ENCODE data around the gene RIPOR2.

The RIPOR2 gene

DNA sequence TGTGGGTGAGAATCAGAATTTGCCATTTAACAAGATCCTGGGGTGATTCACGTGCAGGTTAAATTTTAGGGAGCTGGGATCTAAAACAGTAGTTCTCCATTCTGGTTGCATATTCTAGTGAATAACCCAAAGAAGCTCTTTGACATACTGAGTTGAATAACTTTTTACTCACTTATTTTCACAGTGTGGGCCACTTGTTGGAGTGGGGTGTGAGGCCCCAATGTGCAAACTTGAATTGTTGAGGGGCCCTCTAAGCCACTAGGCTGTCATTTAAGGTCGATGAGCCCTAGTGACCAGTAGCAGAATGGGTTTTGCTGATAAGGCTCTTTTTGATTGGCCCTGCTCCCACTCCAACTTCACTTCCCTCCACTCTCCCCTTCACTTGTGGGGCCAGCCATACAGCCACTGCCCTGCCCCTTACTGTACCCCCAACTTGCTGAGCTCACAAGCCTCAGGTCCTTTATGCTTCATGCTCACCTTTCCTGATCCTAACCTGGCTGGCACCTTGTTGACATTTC, 33.6 kb upstream of the RIPOR2 start:
- 88 to 91% methylated on average over 2 of the region's 2 CpGs for WGBS, 2 experiments
- H3K9me3 ChIP-seq (ENCODE audit: control insufficient read depth, low read length), result no peaks in the 10 kb centered on the region

DNA sequence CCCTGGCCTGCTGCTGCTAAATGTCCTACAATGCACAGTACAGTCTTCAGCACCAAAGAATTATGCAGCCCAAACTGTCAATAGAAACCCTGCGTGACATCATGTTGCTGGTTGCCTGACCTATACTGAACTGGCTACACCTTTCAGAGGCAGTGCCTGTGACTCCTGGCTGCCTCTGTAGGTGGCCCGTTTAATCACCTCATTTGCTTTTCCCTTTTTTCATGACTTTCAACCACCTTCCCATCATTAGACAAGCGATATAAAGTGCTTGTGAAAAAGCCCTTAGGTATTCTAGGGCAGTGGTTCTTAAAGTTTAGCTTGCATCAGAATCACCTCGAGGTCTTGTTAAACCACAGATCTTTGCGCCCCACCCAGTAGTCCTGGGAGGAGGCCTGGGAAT, 33.0 kb upstream of the RIPOR2 start:
- H3K27ac ChIP-seq (ENCODE audit: insufficient read depth, low read depth, low read length, poor library complexity, severe bottlenecking), result no peak overlapping the region

More for the DNA sequence above, 33.6 kb upstream of the RIPOR2 start:
- Histone ChIP-seq H3K27ac (ENCODE audit: insufficient read depth, low read depth, low read length, poor library complexity, severe bottlenecking) (no peak overlapping the region), H3K36me3 (ENCODE audit: control insufficient read depth, insufficient read depth, low read length) (no peaks in the 10 kb centered on the region), H3K27me3 (ENCODE audit: control insufficient read depth, insufficient read depth, low read length, poor library complexity, severe bottlenecking) (no peaks in the 10 kb centered on the region), H3K4me1 (ENCODE audit: control insufficient read depth, insufficient read depth, low read length) (no peaks in the 10 kb centered on the region), H3K4me3 (ENCODE audit: insufficient read depth, low read depth, low read length) (no peak overlapping the region)

DNA sequence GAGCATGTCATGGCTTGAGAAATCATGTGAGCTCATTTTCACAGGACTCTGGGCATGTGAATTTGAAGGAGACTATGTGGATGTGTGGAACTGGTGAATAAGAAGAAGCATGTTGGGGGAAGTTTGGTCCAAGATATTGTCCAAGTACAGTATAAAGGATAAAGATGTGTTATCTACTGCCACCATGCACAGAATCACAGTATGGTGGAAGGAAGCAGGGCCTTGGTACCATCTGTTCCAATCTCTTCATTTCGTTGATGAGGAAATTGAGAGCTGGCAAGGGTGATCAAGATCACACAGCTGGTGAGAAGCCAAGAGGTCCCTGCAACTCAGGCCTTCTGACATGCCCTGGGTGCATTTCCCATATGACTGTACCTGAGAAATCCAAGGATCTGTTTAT, 31.5 kb upstream of the RIPOR2 start:
- Histone ChIP-seq H3K27ac (ENCODE audit: insufficient read depth, low read depth, low read length, poor library complexity, severe bottlenecking) (no peak overlapping the region), H3K4me1 (ENCODE audit: control insufficient read depth, insufficient read depth, low read length) (no peaks in the 10 kb centered on the region), H3K9me3 (ENCODE audit: control insufficient read depth, low read length) (no peaks in the 10 kb centered on the region), H3K36me3 (ENCODE audit: control insufficient read depth, insufficient read depth, low read length) (no peaks in the 10 kb centered on the region), H3K4me3 (ENCODE audit: insufficient read depth, low read depth, low read length) (no peak overlapping the region), H3K27me3 (ENCODE audit: control insufficient read depth, insufficient read depth, low read length, poor library complexity, severe bottlenecking) (no peaks in the 10 kb centered on the region)
- 94 to 100% methylated on average over 1 of the region's 1 CpG for WGBS, 2 experiments

More for the DNA sequence above, 33.0 kb upstream of the RIPOR2 start:
- no peaks in the 10 kb centered on the region for H3K27me3 ChIP-seq (ENCODE audit: control insufficient read depth, insufficient read depth, low read length, poor library complexity, severe bottlenecking)
- WGBS, 2 experiments, result 89 to 91% methylated on average over 5 of the region's 5 CpGs
- H3K4me3 ChIP-seq (ENCODE audit: insufficient read depth, low read depth, low read length), result no peak overlapping the region
- no peaks in the 10 kb centered on the region for H3K36me3 ChIP-seq (ENCODE audit: control insufficient read depth, insufficient read depth, low read length)
- H3K9me3 ChIP-seq (ENCODE audit: control insufficient read depth, low read length), result no peaks in the 10 kb centered on the region
- H3K4me1 ChIP-seq (ENCODE audit: control insufficient read depth, insufficient read depth, low read length), result no peaks in the 10 kb centered on the region

- no peaks in the 10 kb centered on the region for H3K9me3 ChIP-seq (ENCODE audit: control insufficient read depth, low read length)
- 98 to 100% methylated on average over 4 of the region's 4 CpGs for WGBS, 2 experiments
Observed at GRCh38 chr6:24966381-24966780, 30.6 kb upstream of the RIPOR2 start.

GRCh38 chr6:24963887-24964570, 28.3 kb upstream of the RIPOR2 start:
- WGBS, 2 experiments, result 94 to 96% methylated on average over 6 of the region's 6 CpGs
- Histone ChIP-seq H3K4me3 (ENCODE audit: insufficient read depth, low read depth, low read length) (no peak overlapping the region), H3K4me1 (ENCODE audit: control insufficient read depth, insufficient read depth, low read length) (no peaks in the 10 kb centered on the region), H3K9me3 (ENCODE audit: control insufficient read depth, low read length) (no peaks in the 10 kb centered on the region), H3K27ac (ENCODE audit: insufficient read depth, low read depth, low read length, poor library complexity, severe bottlenecking) (no peak overlapping the region), H3K27me3 (ENCODE audit: control insufficient read depth, insufficient read depth, low read length, poor library complexity, severe bottlenecking) (no peaks in the 10 kb centered on the region), H3K36me3 (ENCODE audit: control insufficient read depth, insufficient read depth, low read length) (no peaks in the 10 kb centered on the region)

More at GRCh38 chr6:24966381-24966780, 30.6 kb upstream of the RIPOR2 start:
- Histone ChIP-seq H3K27ac (ENCODE audit: insufficient read depth, low read depth, low read length, poor library complexity, severe bottlenecking) (no peak overlapping the region), H3K4me1 (ENCODE audit: control insufficient read depth, insufficient read depth, low read length) (no peaks in the 10 kb centered on the region), H3K36me3 (ENCODE audit: control insufficient read depth, insufficient read depth, low read length) (no peaks in the 10 kb centered on the region), H3K27me3 (ENCODE audit: control insufficient read depth, insufficient read depth, low read length, poor library complexity, severe bottlenecking) (no peaks in the 10 kb centered on the region), H3K4me3 (ENCODE audit: insufficient read depth, low read depth, low read length) (no peak overlapping the region)

GRCh38 chr6:24963339-24963738, 27.6 kb upstream of the RIPOR2 start:
- 95 to 100% methylated on average over 1 of the region's 1 CpG for WGBS, 2 experiments

DNA sequence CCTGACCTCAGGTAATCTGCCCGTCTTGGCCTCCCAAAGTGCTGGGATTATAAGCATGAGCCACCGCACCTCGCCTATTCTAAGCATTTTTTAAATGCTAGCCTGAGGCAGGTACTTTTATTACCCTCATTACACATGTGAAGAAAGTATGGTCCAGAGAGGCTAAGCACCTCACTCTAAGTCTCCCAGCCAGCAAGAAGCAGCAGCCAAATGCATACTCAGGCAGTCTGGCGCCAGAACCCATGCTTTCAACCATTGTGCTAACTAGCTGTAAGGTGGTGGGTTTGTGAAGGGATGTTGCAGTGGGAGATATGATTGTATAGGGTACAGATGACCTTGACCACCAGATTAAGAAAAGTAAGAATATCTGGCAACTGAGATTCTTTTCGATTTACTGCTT, 26.1 kb upstream of the RIPOR2 start:
- Histone ChIP-seq H3K27ac (ENCODE audit: insufficient read depth, low read depth, low read length, poor library complexity, severe bottlenecking) (no peak overlapping the region), H3K27me3 (ENCODE audit: control insufficient read depth, insufficient read depth, low read length, poor library complexity, severe bottlenecking) (no peaks in the 10 kb centered on the region), H3K36me3 (ENCODE audit: control insufficient read depth, insufficient read depth, low read length) (no peaks in the 10 kb centered on the region), H3K4me1 (ENCODE audit: control insufficient read depth, insufficient read depth, low read length) (no peaks in the 10 kb centered on the region), H3K9me3 (ENCODE audit: control insufficient read depth, low read length) (no peaks in the 10 kb centered on the region), H3K4me3 (ENCODE audit: insufficient read depth, low read depth, low read length) (no peak overlapping the region)
- 92 to 94% methylated on average over 4 of the region's 5 CpGs for WGBS, 2 experiments

More at GRCh38 chr6:24963339-24963738, 27.6 kb upstream of the RIPOR2 start:
- no peaks in the 10 kb centered on the region for H3K4me1 ChIP-seq (ENCODE audit: control insufficient read depth, insufficient read depth, low read length)
- no peak overlapping the region for H3K4me3 ChIP-seq (ENCODE audit: insufficient read depth, low read depth, low read length)
- H3K9me3 ChIP-seq (ENCODE audit: control insufficient read depth, low read length), result no peaks in the 10 kb centered on the region
- no peak overlapping the region for H3K27ac ChIP-seq (ENCODE audit: insufficient read depth, low read depth, low read length, poor library complexity, severe bottlenecking)
- no peaks in the 10 kb centered on the region for H3K36me3 ChIP-seq (ENCODE audit: control insufficient read depth, insufficient read depth, low read length)
- H3K27me3 ChIP-seq (ENCODE audit: control insufficient read depth, insufficient read depth, low read length, poor library complexity, severe bottlenecking), result no peaks in the 10 kb centered on the region

DNA sequence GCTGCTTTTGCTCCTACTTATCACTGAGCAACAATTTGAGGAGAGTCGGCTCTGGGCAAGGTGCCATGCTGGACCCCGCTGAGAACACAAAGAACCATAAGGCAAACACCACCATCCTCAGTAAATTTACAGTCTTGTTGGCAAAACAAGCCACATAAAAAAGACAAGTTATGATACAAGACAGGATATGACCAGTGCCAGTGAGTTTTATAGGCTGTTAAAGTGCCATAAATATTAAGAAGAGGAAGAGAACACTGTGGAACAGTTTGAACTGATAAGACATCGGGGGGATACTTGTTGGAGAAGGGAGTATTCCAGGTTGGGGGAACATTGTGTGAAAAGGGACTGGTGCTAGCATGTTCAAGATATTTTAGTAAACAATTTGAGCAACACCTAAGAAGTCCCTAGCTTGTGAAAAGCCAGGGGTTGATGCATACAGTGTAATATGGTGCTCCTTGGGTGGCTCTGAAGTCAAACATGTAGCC, 25.3 kb upstream of the RIPOR2 start:
- Histone ChIP-seq H3K4me1 (ENCODE audit: control insufficient read depth, insufficient read depth, low read length) (no peaks in the 10 kb centered on the region), H3K9me3 (ENCODE audit: control insufficient read depth, low read length) (no peaks in the 10 kb centered on the region), H3K27me3 (ENCODE audit: control insufficient read depth, insufficient read depth, low read length, poor library complexity, severe bottlenecking) (no peaks in the 10 kb centered on the region), H3K36me3 (ENCODE audit: control insufficient read depth, insufficient read depth, low read length) (no peaks in the 10 kb centered on the region), H3K4me3 (ENCODE audit: insufficient read depth, low read depth, low read length) (no peak overlapping the region), H3K27ac (ENCODE audit: insufficient read depth, low read depth, low read length, poor library complexity, severe bottlenecking) (no peak overlapping the region)
- WGBS, 2 experiments, result 93 to 95% methylated on average over 3 of the region's 3 CpGs

- no peaks in the 10 kb centered on the region for H3K4me1 ChIP-seq (ENCODE audit: control insufficient read depth, insufficient read depth, low read length)
Observed at GRCh38 chr6:24959319-24959718, 23.6 kb upstream of the RIPOR2 start.

DNA sequence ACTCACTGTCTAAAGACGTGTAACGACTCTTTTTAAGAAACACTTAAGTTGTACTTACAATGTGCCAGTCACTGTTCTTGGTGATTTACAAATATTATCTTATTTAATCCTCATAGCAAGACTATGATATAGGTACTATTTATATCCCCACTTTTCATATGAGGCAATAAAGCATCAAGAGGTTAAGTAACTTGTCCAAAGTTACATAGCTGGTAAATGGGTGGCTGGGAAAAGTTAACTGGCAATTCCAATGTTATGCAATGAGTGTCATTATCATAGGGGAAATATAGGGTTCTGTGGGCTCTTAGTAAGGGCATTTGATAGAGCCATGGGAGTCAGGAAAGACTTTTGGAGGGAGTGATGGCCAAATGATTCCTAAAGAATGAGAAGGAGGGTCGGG, 21.4 kb upstream of the RIPOR2 start:
- Histone ChIP-seq H3K4me3 (ENCODE audit: insufficient read depth, low read depth, low read length) (no peak overlapping the region), H3K36me3 (ENCODE audit: control insufficient read depth, insufficient read depth, low read length) (no peaks in the 10 kb centered on the region), H3K4me1 (ENCODE audit: control insufficient read depth, insufficient read depth, low read length) (no peaks in the 10 kb centered on the region), H3K27ac (ENCODE audit: insufficient read depth, low read depth, low read length, poor library complexity, severe bottlenecking) (no peak overlapping the region), H3K9me3 (ENCODE audit: control insufficient read depth, low read length) (no peaks in the 10 kb centered on the region), H3K27me3 (ENCODE audit: control insufficient read depth, insufficient read depth, low read length, poor library complexity, severe bottlenecking) (no peaks in the 10 kb centered on the region)
- WGBS, 2 experiments, result 96 to 97% methylated on average over 2 to 3 of the region's 3 CpGs

More at GRCh38 chr6:24959319-24959718, 23.6 kb upstream of the RIPOR2 start:
- 88 to 95% methylated on average over 1 of the region's 1 CpG for WGBS, 2 experiments
- Histone ChIP-seq H3K27me3 (ENCODE audit: control insufficient read depth, insufficient read depth, low read length, poor library complexity, severe bottlenecking) (no peaks in the 10 kb centered on the region), H3K4me3 (ENCODE audit: insufficient read depth, low read depth, low read length) (no peak overlapping the region), H3K9me3 (ENCODE audit: control insufficient read depth, low read length) (no peaks in the 10 kb centered on the region), H3K27ac (ENCODE audit: insufficient read depth, low read depth, low read length, poor library complexity, severe bottlenecking) (no peak overlapping the region), H3K36me3 (ENCODE audit: control insufficient read depth, insufficient read depth, low read length) (no peaks in the 10 kb centered on the region)

All from ectodermal cell (in vitro differentiated cells).